Upper lobe of right lung (tissue), 1 donor: ENCODE measurements around the gene RPL6. TPM values are rescaled to one million over a fixed set of nuclear protein-coding genes. Genes with fewer than 3 reads are reported as not detected.
"Not testable (repeated sequence)": the region's sequence is repeated elsewhere in the genome, so short reads cannot be mapped to it uniquely, and the experiment has no call there.

Source experiments
- ATAC-seq: fragments of 200-7000 bp; cut with Tn5 transposase; one replicate; pipeline ENCODE4 v1.9.1; 2020; ENCODE audit warnings: mild to moderate bottlenecking, moderate library complexity
- DNase-seq: peaks from one replicate; pipeline ENCODE4 v3.0.0-alpha.2; 2020
- H3K27ac ChIP-seq: fragments of 200-600 bp; one replicate; pipeline ENCODE4 v1.8.0; 2022
- H3K27me3 ChIP-seq: fragments of 200-600 bp; one replicate; pipeline ENCODE4 v1.8.0; 2022; ENCODE audit warnings: mild to moderate bottlenecking
- H3K36me3 ChIP-seq: fragments of 200-600 bp; one replicate; pipeline ENCODE4 v1.8.0; 2022
- H3K4me1 ChIP-seq: fragments of 200-600 bp; one replicate; pipeline ENCODE4 v1.8.0; 2022
- H3K4me3 ChIP-seq: fragments of 200-600 bp; one replicate; pipeline ENCODE4 v1.8.0; 2022; ENCODE audit warnings: mild to moderate bottlenecking
- H3K9me3 ChIP-seq: fragments of 200-600 bp; one replicate; pipeline ENCODE4 v1.8.0; 2022
- intact Hi-C: fragments of 100-400 bp; cut with DNase I; formaldehyde crosslinking; loops from one replicate; pipeline ENCODE4 v1.11.0; 2022
- total RNA-seq: library from RNA; stranded (reverse); fragmentation: NEBNext Ultra II Directional; extraction: Animal tissue kit (Norgen Biotek cat#: 25700); gene quantifications from one replicate; pipeline ENCODE4 v1.2.1, GENCODE V29; 2021
- TF ChIP-seq, protein P1 (sequence below): fragments of 200-600 bp; IDR thresholded peaks from one replicate; pipeline ENCODE4 v1.8.0; 2022; ENCODE audit warnings: antibody characterized with exemption
- donor health status: DM: no; HTN: yes; CAD: no; lungs with severe emphysema.

Gene RPL6
- total RNA-seq, 1 donor from 2014 or later = 811 TPM

DNA sequence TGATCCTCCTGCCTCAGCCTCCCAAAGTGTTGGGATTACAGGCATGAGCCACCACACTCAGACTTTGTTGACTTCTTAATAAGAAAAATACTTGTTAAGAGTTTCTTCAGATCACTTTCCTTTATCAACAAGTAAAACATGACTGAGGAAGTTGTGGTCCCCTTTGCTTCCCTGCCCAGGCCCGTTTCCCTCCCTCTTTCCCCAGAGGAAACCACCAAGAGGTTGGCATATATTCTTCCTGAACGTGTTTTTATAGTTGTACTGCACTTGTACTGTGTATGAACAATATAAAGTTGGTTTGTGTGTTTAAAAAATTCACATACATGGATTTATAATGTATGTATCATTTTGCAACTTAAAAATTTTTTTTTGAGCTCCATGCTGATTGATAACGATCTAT is 37.7 kb upstream of the RPL6 start:
- H3K36me3 ChIP-seq = peaks cover 61% of the 10 kb centered on the region
- H3K9me3 ChIP-seq = no peaks in the 10 kb centered on the region
- H3K4me1 ChIP-seq = peaks cover 5% of the 10 kb centered on the region
- H3K27ac ChIP-seq = no peak overlapping the region
- intact Hi-C loops = no loop called here
- no peak overlapping the region for H3K4me3 ChIP-seq
- ATAC-seq = no peak
- H3K27me3 ChIP-seq = no peaks in the 10 kb centered on the region
- TF ChIP-seq, protein P1, sequence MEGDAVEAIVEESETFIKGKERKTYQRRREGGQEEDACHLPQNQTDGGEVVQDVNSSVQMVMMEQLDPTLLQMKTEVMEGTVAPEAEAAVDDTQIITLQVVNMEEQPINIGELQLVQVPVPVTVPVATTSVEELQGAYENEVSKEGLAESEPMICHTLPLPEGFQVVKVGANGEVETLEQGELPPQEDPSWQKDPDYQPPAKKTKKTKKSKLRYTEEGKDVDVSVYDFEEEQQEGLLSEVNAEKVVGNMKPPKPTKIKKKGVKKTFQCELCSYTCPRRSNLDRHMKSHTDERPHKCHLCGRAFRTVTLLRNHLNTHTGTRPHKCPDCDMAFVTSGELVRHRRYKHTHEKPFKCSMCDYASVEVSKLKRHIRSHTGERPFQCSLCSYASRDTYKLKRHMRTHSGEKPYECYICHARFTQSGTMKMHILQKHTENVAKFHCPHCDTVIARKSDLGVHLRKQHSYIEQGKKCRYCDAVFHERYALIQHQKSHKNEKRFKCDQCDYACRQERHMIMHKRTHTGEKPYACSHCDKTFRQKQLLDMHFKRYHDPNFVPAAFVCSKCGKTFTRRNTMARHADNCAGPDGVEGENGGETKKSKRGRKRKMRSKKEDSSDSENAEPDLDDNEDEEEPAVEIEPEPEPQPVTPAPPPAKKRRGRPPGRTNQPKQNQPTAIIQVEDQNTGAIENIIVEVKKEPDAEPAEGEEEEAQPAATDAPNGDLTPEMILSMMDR = no peak
- no peak for DNase-seq

DNA sequence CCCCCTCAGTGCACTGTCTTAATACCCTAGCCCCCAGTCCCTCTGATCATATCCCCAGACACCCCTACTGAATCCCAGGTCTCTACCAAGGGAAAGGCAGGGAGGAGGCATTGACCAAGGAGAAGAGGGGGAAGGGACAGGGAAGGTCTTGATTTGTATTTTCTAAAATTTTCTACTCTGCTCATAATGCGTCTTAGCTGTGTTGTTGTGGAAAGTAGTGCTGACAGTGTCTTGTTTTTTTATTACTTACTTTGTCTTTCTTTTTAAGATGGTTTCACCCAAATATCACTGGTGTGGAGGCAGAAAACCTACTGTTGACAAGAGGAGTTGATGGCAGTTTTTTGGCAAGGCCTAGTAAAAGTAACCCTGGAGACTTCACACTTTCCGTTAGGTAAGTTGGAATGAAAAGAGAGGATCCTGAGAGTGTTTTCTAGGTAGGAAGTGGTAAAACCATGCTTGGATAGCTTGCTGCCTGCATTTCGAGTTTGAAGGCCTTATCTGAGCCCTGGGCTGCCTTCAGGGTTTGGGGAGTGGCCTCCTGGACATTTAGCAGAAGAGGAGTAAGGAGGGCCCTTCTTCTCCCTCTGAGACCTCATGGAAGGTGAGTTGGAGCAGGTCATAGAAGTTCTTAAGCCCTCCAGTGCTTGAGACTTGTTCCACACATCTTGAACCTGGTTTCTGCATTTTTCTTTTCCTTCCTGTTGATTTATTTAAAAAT is 36.8 kb upstream of the RPL6 start:
- Histone ChIP-seq H3K9me3 (no peaks in the 10 kb centered on the region), H3K4me1 (peaks cover 5% of the 10 kb centered on the region), H3K36me3 (peaks cover 51% of the 10 kb centered on the region), H3K27me3 (no peaks in the 10 kb centered on the region), H3K4me3 (no peak overlapping the region), H3K27ac (no peak overlapping the region)
- intact Hi-C loops = no loop called here
- DNase-seq (no peak), ATAC-seq (no peak)
- TF ChIP-seq, protein P1 = no peak

DNA sequence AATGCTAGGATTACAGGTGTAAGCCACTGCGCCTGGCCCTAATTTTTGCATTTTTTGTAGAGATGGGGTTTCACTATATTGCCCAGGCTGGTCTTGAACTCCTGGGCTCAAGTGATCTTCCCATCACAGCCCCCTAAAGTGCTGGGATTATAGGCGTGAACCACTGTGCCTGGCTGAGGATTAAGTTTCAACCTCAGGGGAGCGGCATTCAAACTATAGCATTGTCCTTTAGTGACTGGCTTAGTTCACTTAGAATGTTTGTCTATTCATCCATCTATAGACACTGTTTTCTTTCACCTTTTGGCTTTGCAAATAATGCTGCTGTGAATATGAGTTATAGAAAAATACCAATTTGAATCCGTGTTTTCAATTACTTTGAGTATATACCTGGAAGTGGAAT is 34.5 kb upstream of the RPL6 start:
- H3K4me1 ChIP-seq = peaks cover 5% of the 10 kb centered on the region
- intact Hi-C loops = no loop called here

GRCh38 chr12:112440653-112441052 is 31.2 kb upstream of the RPL6 start:
- H3K4me1 ChIP-seq, H3K4me3 ChIP-seq, ATAC-seq, H3K36me3 ChIP-seq, H3K27me3 ChIP-seq, H3K9me3 ChIP-seq, H3K27ac ChIP-seq, intact Hi-C loops, DNase-seq: not testable (repeated sequence)

More for the DNA sequence above, 34.5 kb upstream of the RPL6 start:
- H3K4me3 ChIP-seq = no peak overlapping the region
- DNase-seq = no peak
- H3K27ac ChIP-seq = no peak overlapping the region
- no peak for ATAC-seq
- H3K9me3 ChIP-seq = no peaks in the 10 kb centered on the region
- H3K36me3 ChIP-seq = peaks cover 30% of the 10 kb centered on the region
- TF ChIP-seq, protein P1 = no peak
- no peaks in the 10 kb centered on the region for H3K27me3 ChIP-seq

- Histone ChIP-seq H3K4me3 (no peak overlapping the region), H3K27me3 (no peaks in the 10 kb centered on the region), H3K36me3 (no peaks in the 10 kb centered on the region), H3K27ac (no peak overlapping the region), H3K4me1 (no peaks in the 10 kb centered on the region), H3K9me3 (no peaks in the 10 kb centered on the region)
- TF ChIP-seq, protein P1 = no peak
- DNase-seq (no peak), ATAC-seq (no peak)
- intact Hi-C loops = no loop called here
Measured at GRCh38 chr12:112439769-112440168, 30.4 kb upstream of the RPL6 start.

GRCh38 chr12:112438645-112439044 is 29.2 kb upstream of the RPL6 start:
- H3K4me1 ChIP-seq, H3K9me3 ChIP-seq, intact Hi-C loops, DNase-seq, H3K27me3 ChIP-seq, H3K4me3 ChIP-seq, ATAC-seq, H3K27ac ChIP-seq, H3K36me3 ChIP-seq: not testable (repeated sequence)

GRCh38 chr12:112433551-112433950 is 24.1 kb upstream of the RPL6 start:
- no peaks in the 10 kb centered on the region for H3K4me1 ChIP-seq
- no peak for ATAC-seq
- intact Hi-C loops = no loop called here

More at GRCh38 chr12:112433551-112433950, 24.1 kb upstream of the RPL6 start:
- H3K9me3 ChIP-seq = no peaks in the 10 kb centered on the region
- H3K4me3 ChIP-seq = no peak overlapping the region
- no peaks in the 10 kb centered on the region for H3K27me3 ChIP-seq
- H3K27ac ChIP-seq = no peak overlapping the region
- TF ChIP-seq, protein P1 = no peak
- no peak for DNase-seq
- no peaks in the 10 kb centered on the region for H3K36me3 ChIP-seq
